ENCODE measurements around the gene NTHL1.
A peak's percentile ranks its signal among the peaks of the same experiment; 100 is the strongest.

GRCh38 chr16:2003827-2004641, 43.6 kb downstream of the NTHL1 start:
- peak; percentile 92 for TF ChIP-seq CTCF (IDR thresholded peaks at IDR 0.05)
- no peak for TF ChIP-seq JUN (CRISPR knock-in tag; IDR thresholded peaks at IDR 0.05)
- no peak for TF ChIP-seq ELF4 (CRISPR knock-in tag; IDR thresholded peaks at IDR 0.05; ENCODE audit: low read depth)
- 0 out of 2 replicates have a peak, but pooled peaks have one; percentile 54 for TF ChIP-seq CREM (CRISPR knock-in tag; IDR thresholded peaks at IDR 0.05)
- no peak for TF ChIP-seq ZBTB21 (CRISPR knock-in tag; IDR thresholded peaks at IDR 0.05; ENCODE audit: borderline replicate concordance)
- TF ChIP-seq ATF6 (CRISPR knock-in tag; IDR thresholded peaks at IDR 0.05), result no peak
- TF ChIP-seq EMX1 (CRISPR knock-in tag; IDR thresholded peaks at IDR 0.05), result no peak
- TF ChIP-seq CREB1 (CRISPR knock-in tag; IDR thresholded peaks at IDR 0.05), result no peak
- no peak for TF ChIP-seq ZNF532 (CRISPR knock-in tag; IDR thresholded peaks at IDR 0.05; ENCODE audit: borderline replicate concordance)
- no peak for TF ChIP-seq ZNF396 (CRISPR knock-in tag; IDR thresholded peaks at IDR 0.05; ENCODE audit: borderline replicate concordance)
- 0 out of 2 replicates have a peak, but pooled peaks have one; percentile 32 for TF ChIP-seq FOXK1 (CRISPR knock-in tag; IDR thresholded peaks at IDR 0.05)
- no peak for TF ChIP-seq SMAD4 (CRISPR knock-in tag; IDR thresholded peaks at IDR 0.05)
- TF ChIP-seq ZNF219 (CRISPR knock-in tag; IDR thresholded peaks at IDR 0.05; ENCODE audit: borderline replicate concordance), result no peak
- no peak for TF ChIP-seq MXD4 (CRISPR knock-in tag; IDR thresholded peaks at IDR 0.05; ENCODE audit: borderline replicate concordance)
